ENCODE results near the gene MRPL43. TPM values are rescaled to one million over a fixed set of nuclear protein-coding genes. Genes with fewer than 3 reads are reported as not detected.

Gene MRPL43
- total RNA-seq, 2 experiments from 2014 or later: 53.8 to 56.2 TPM

- ChIA-PET POLR2A (interaction anchor here (0.5 kb wide), 1 partner anchor 1825 kb away, joined by 3 read pairs; no protein-coding TSS in a partner anchor), CTCF (ENCODE audit: unreplicated experiment) (interaction anchor here (2.4 kb wide), 1 partner anchor 9 kb away, joined by 6 read pairs; no protein-coding TSS in a partner anchor)
- TF ChIP-seq EZH2phosphoT487 (IDR thresholded peaks at IDR 0.05; ENCODE audit: borderline replicate concordance, low read depth, low read length) (no peak), CTCF (conservative IDR thresholded peaks at IDR 0.05; ENCODE audit: low read length) (no peak)
- H3K4me3 ChIP-seq (ENCODE audit: low read depth, low read length, poor library complexity, severe bottlenecking): no peak overlapping the region
- intact Hi-C loops (cut with micrococcal nuclease; ENCODE audit: unreplicated experiment): no loop called here
- no peak overlapping the region for H2AFZ ChIP-seq (ENCODE audit: low read length)
- H3K36me3 ChIP-seq (ENCODE audit: insufficient read depth, low read length): no peaks in the 10 kb centered on the region
- no peaks in the 10 kb centered on the region for H3K79me2 ChIP-seq (ENCODE audit: insufficient read depth, low read depth, low read length)
- H3K9me3 ChIP-seq (ENCODE audit: low read length): no peaks in the 10 kb centered on the region
- H3K4me2 ChIP-seq (ENCODE audit: low read length): no peak overlapping the region
- H3K4me1 ChIP-seq (ENCODE audit: insufficient read depth, low read length, poor library complexity, severe bottlenecking): no peaks in the 10 kb centered on the region
- no TSS peak for BruUV-seq (replicated peaks)
- no peaks in the 10 kb centered on the region for H4K20me1 ChIP-seq (ENCODE audit: insufficient read depth, low read length)
- H3K9me2 ChIP-seq (ENCODE audit: insufficient read depth, low read length): no peaks in the 10 kb centered on the region
- H3K27ac ChIP-seq (ENCODE audit: low read depth, low read length, poor library complexity, severe bottlenecking): no peak overlapping the region
- DNase-seq (ENCODE audit: low spot score): no peak
These were observed 18.1 kb upstream of the MRPL43 start for GRCh38 chr10:101005361-101005760.

DNA sequence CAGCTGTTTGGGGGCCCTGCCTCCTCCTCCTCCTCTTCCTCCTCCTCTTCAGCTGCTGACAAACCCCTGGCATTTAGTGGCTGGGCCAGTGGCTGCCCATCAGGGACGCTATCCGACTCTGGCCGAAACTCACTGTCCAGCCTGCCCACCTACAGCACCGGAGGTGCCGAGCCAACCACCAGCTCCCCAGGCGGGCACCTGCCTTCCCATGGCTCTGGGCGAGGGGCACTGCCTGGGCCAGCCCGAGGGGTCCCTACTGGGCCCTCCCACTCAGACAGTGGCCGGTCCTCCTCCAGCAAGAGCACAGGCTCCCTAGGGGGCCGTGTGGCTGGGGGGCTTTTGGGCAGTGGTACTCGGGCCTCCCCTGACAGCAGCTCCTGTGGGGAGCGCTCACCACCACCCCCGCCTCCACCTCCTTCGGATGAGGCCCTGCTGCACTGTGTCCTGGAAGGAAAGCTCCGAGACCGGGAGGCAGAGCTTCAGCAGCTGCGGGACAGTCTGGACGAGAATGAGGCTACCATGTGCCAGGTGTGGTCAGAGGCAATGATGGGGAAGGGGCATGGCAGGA lies 16.4 kb upstream of the MRPL43 start:
- Histone ChIP-seq H3K79me2 (ENCODE audit: insufficient read depth, low read depth, low read length) (no peaks in the 10 kb centered on the region), H3K27ac (ENCODE audit: low read depth, low read length, poor library complexity, severe bottlenecking) (no peak overlapping the region), H3K36me3 (ENCODE audit: insufficient read depth, low read length) (no peaks in the 10 kb centered on the region), H3K9me2 (ENCODE audit: insufficient read depth, low read length) (no peaks in the 10 kb centered on the region), H3K4me1 (ENCODE audit: insufficient read depth, low read length, poor library complexity, severe bottlenecking) (peaks cover 3% of the 10 kb centered on the region), H2AFZ (ENCODE audit: low read length) (no peak overlapping the region), H3K4me2 (ENCODE audit: low read length) (no peak overlapping the region), H3K4me3 (ENCODE audit: low read depth, low read length, poor library complexity, severe bottlenecking) (no peak overlapping the region), H3K9me3 (ENCODE audit: low read length) (no peaks in the 10 kb centered on the region), H4K20me1 (ENCODE audit: insufficient read depth, low read length) (no peaks in the 10 kb centered on the region)
- no TSS peak for BruUV-seq (replicated peaks)
- POLR2A ChIA-PET: no interaction called here
- no peak for DNase-seq (ENCODE audit: low spot score)
- intact Hi-C loops (cut with micrococcal nuclease; ENCODE audit: unreplicated experiment): no loop called here
- CTCF ChIA-PET (ENCODE audit: unreplicated experiment): interaction anchor here (2.4 kb wide), 1 partner anchor 11 kb away, joined by 6 read pairs; no protein-coding TSS in a partner anchor
- no peak for TF ChIP-seq CTCF (conservative IDR thresholded peaks at IDR 0.05; ENCODE audit: low read length)
- TF ChIP-seq EZH2phosphoT487 (IDR thresholded peaks at IDR 0.05; ENCODE audit: borderline replicate concordance, low read depth, low read length): no peak

GRCh38 chr10:101002456-101002855 lies 15.2 kb upstream of the MRPL43 start:
- no peaks in the 10 kb centered on the region for H3K9me3 ChIP-seq (ENCODE audit: low read length)
- BruUV-seq (replicated peaks): no TSS peak
- H3K79me2 ChIP-seq (ENCODE audit: insufficient read depth, low read depth, low read length): no peaks in the 10 kb centered on the region
- no peaks in the 10 kb centered on the region for H3K36me3 ChIP-seq (ENCODE audit: insufficient read depth, low read length)
- no peak for TF ChIP-seq CTCF (conservative IDR thresholded peaks at IDR 0.05; ENCODE audit: low read length)
- TF ChIP-seq EZH2phosphoT487 (IDR thresholded peaks at IDR 0.05; ENCODE audit: borderline replicate concordance, low read depth, low read length): no peak
- DNase-seq (ENCODE audit: low spot score): no peak
- intact Hi-C loops (cut with micrococcal nuclease; ENCODE audit: unreplicated experiment): no loop called here
- no peaks in the 10 kb centered on the region for H4K20me1 ChIP-seq (ENCODE audit: insufficient read depth, low read length)
- H3K9me2 ChIP-seq (ENCODE audit: insufficient read depth, low read length): no peaks in the 10 kb centered on the region
- H2AFZ ChIP-seq (ENCODE audit: low read length): no peak overlapping the region
- no peak overlapping the region for H3K4me3 ChIP-seq (ENCODE audit: low read depth, low read length, poor library complexity, severe bottlenecking)
- H3K27ac ChIP-seq (ENCODE audit: low read depth, low read length, poor library complexity, severe bottlenecking): no peak overlapping the region
- H3K4me2 ChIP-seq (ENCODE audit: low read length): no peak overlapping the region
- ChIA-PET POLR2A (no interaction called here), CTCF (ENCODE audit: unreplicated experiment) (interaction anchor here (0.5 kb wide), 1 partner anchor 40 kb away, joined by 3 read pairs; no protein-coding TSS in a partner anchor)
- H3K4me1 ChIP-seq (ENCODE audit: insufficient read depth, low read length, poor library complexity, severe bottlenecking): peaks cover 13% of the 10 kb centered on the region

Data from OCI-LY7 (cell line).